NCI-H2081 (cell line): ENCODE data around the gene GCNT1.

Experiments used
- DNase-seq, 2 experiments: peaks; one replicate each; lab custom pipeline; 2025; lab: John Stamatoyannopoulos, UW

Gene GCNT1

DNA sequence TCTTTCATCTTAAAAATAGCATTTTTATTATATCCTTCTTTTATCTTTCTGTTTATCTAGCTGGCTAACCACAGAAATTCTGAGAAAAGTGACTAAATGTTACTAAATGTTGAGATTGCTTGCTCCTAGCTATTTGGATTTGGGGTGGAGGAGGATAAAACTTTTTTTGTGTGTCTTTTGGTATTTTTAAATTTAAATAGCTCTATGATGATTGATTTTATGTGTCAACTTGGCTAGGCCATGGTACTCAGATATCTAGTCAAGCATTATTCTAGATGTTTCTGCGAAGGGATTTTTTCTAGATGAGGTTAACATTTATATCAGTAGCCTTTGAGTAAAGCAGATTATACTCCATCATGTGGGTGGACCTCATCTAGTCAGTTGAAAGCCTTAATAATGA is 75.0 kb downstream of the GCNT1 start:
- DNase-seq = no peak

GRCh38 chr9:76537150-76537646 is 78.2 kb downstream of the GCNT1 start:
- no peak for DNase-seq

DNA sequence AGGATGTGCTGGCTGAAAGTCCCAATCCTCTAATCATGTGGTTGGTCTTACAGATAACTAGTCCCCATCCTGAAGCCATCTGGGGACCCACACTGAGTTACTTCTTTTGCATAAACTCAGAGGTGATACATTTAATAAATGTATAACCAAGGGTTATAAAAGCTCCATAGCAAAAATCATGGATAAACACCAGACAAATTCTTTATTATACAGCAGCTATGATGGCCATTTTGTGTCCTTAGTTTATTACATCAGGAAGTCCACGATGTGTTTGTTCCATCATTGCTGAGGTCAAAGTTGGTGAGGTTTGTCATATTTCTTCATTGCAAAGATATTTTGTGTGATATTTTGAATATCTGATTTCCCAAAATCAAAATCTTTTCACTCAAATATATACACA is 80.2 kb downstream of the GCNT1 start:
- no peak for DNase-seq

- peak; percentile 22 to 46 for DNase-seq
Measured at GRCh38 chr9:76542360-76542759, 83.4 kb downstream of the GCNT1 start.

GRCh38 chr9:76545191-76545590 is 86.2 kb downstream of the GCNT1 start:
- DNase-seq = no peak

DNA sequence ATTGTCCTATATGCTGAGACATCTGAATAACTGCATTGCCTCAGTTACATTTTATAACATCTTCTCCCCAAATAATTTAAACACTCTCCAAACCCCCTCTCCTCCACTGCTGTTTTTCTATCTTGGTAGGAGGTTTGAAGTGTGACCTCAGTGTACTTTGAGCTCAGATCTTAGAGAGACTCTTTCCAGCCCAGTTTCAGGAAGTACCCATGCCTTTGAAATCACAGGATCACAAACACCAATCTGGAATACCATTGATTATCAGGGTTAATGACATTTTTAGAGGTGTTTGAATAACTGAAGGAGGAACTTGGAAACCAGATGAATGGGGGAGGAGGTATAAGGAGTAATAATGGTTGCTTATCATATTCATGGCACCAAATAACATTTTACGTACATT is 93.2 kb downstream of the GCNT1 start:
- DNase-seq = no peak

DNA sequence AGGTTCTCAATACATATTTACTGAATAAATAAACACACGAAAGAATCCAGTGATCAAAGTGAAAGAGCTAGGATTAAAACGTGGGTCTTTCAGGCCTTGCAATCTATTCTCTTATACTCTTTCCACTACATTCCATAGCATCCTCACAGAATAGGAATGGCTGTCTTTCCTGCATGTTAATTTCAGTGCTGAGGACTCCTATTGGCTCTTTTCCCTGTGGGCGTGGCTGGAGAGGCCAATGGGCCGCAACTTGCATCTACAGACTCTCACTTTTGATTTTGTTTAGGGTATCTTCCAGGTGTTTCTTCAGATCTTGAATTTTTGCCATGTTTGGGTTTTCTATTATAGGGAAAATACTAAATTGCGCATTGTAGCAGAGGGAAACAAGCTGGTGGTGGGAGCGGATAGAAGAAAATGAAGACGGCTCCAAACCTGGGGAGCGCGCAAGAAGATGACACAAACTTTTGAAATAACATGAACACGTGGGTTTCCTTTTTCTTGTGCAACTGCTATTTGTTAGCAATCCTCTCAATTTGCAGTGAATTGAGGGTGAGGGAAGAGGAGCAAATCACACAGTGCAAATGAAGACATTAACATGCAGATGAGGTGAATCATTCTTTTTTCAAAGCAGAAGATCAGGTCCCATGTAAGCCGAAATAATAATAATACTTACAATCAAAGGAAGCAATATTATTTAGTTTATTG is 93.9 kb downstream of the GCNT1 start:
- DNase-seq = no peak

- DNase-seq = no peak
Measured at GRCh38 chr9:76553680-76554079, 94.7 kb downstream of the GCNT1 start.
